Osteocyte (in vitro differentiated cells): ENCODE data around the gene KANK4. TPM values are rescaled to one million over a fixed set of nuclear protein-coding genes. Genes with fewer than 3 reads are reported as not detected.
A peak's percentile ranks its signal among the peaks of the same experiment; 100 is the strongest.

Source experiments
- DNase-seq: peaks from one replicate; pipeline ENCODE4 v3.0.0; 2021; ENCODE audit warnings: mixed read lengths; ENCODE audit not compliant: unreplicated experiment; ENCODE audit errors: extremely low spot score
- H3K27ac Mint-ChIP-seq: one replicate; pipeline ENCODE4 v1.8.0; 2021; ENCODE audit warnings: mild to moderate bottlenecking, mixed read lengths; ENCODE audit not compliant: unreplicated experiment
- H3K27me3 Mint-ChIP-seq: one replicate; pipeline ENCODE4 v1.8.0; 2021; ENCODE audit warnings: mixed read lengths; ENCODE audit not compliant: unreplicated experiment
- H3K36me3 Mint-ChIP-seq: one replicate; pipeline ENCODE4 v1.8.0; 2021; ENCODE audit warnings: mixed read lengths; ENCODE audit not compliant: unreplicated experiment
- H3K4me1 Mint-ChIP-seq: one replicate; pipeline ENCODE4 v1.8.0; 2021; ENCODE audit warnings: mixed read lengths; ENCODE audit not compliant: unreplicated experiment
- H3K4me3 Mint-ChIP-seq: one replicate; pipeline ENCODE4 v1.8.0; 2021; ENCODE audit warnings: mild to moderate bottlenecking, moderate library complexity, mixed read lengths; ENCODE audit not compliant: unreplicated experiment
- H3K9me3 Mint-ChIP-seq: one replicate; pipeline ENCODE4 v1.8.0; 2021; ENCODE audit warnings: mixed read lengths; ENCODE audit not compliant: unreplicated experiment
- total RNA-seq: library from RNA; stranded (reverse); gene quantifications from 2 replicates; pipeline ENCODE4 v1.2.1, GENCODE V29; 2021
- TF ChIP-seq, protein P1 (sequence below): fragments of 200-600 bp; sonication (generic); IDR thresholded peaks from 2 replicates; pipeline ENCODE4 v1.5.0; 2021; ENCODE audit warnings: antibody characterized with exemption, mild to moderate bottlenecking, moderate library complexity

The KANK4 gene
- total RNA-seq, 1 donor from 2014 or later = not detected

DNA sequence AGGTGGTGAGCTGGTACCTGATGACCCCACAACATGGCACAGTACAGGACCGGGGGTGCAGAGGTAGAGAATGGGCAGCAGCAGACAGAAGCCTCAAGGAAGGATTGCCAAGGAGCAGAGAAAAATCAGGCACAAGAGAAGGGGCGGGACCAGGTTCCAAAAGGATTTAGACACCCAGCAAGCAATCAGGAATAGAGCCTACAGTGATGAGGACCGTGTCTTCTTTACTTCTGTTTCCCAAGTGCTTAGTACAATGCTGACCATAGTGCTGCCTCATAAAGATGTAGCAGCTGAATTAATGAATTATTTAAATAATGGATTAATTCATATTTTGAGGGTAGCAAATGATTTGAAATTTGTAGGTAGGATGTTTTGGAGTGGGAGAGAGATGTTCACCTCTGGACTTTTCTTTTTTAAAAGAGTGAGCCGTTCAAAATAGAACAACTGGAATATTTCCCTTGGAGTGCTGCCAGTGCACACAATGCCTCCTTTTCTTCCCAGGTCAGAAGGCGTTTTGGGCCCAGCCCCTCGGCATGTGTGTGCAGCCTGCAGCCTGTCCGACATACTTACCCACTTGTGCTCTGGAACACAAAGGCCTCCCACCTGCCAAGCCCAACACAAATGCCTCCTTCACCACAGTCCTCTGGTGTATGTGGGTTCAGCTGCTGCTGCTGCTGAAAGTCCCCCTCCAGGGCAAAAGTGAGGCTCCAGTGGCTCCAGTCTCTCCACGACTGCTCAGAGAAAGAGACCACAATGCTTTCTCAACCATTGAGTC lies 19.6 kb downstream of the KANK4 start:
- Mint-ChIP-seq H3K4me1 (peaks cover 17% of the 10 kb centered on the region), H3K9me3 (no peaks in the 10 kb centered on the region), H3K27me3 (peaks cover 5% of the 10 kb centered on the region), H3K36me3 (no peaks in the 10 kb centered on the region), H3K27ac (no peak overlapping the region), H3K4me3 (no peak overlapping the region)
- no peak for DNase-seq
- TF ChIP-seq, protein P1, sequence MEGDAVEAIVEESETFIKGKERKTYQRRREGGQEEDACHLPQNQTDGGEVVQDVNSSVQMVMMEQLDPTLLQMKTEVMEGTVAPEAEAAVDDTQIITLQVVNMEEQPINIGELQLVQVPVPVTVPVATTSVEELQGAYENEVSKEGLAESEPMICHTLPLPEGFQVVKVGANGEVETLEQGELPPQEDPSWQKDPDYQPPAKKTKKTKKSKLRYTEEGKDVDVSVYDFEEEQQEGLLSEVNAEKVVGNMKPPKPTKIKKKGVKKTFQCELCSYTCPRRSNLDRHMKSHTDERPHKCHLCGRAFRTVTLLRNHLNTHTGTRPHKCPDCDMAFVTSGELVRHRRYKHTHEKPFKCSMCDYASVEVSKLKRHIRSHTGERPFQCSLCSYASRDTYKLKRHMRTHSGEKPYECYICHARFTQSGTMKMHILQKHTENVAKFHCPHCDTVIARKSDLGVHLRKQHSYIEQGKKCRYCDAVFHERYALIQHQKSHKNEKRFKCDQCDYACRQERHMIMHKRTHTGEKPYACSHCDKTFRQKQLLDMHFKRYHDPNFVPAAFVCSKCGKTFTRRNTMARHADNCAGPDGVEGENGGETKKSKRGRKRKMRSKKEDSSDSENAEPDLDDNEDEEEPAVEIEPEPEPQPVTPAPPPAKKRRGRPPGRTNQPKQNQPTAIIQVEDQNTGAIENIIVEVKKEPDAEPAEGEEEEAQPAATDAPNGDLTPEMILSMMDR = no peak

DNA sequence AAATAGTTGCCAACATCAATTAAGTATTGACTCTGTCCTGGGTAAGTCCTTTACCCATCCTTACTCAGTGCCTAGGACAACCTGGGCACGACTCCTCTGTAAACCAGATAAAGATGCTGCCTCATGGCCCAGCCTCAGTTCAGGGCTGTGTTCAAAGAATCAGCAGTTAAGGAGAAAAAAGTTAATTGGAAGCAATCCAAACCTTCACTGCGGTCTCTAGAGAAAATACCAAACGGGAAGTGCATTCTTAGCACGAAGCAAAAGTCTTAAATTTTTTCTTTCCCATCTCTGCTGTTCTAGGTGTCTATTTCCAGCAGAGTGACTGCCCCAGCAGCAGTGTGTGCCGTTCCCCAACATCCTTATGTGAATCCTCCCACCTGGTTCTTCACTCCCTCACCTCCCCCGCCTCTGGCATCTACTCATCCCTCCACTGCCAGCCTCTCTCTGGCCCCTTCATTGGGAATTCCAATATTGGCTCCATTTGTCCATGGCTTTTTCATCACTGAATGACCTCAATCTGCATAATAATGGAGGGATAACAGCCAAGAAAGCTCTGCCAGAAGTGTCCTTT lies 23.2 kb downstream of the KANK4 start:
- no peak for DNase-seq
- TF ChIP-seq, protein P1 = no peak
- Mint-ChIP-seq H3K4me1 (peaks cover 17% of the 10 kb centered on the region), H3K27ac (peak overlapping the region; percentile 35), H3K4me3 (peak overlapping the region; percentile 21), H3K9me3 (no peaks in the 10 kb centered on the region), H3K36me3 (no peaks in the 10 kb centered on the region), H3K27me3 (peaks cover 16% of the 10 kb centered on the region)

DNA sequence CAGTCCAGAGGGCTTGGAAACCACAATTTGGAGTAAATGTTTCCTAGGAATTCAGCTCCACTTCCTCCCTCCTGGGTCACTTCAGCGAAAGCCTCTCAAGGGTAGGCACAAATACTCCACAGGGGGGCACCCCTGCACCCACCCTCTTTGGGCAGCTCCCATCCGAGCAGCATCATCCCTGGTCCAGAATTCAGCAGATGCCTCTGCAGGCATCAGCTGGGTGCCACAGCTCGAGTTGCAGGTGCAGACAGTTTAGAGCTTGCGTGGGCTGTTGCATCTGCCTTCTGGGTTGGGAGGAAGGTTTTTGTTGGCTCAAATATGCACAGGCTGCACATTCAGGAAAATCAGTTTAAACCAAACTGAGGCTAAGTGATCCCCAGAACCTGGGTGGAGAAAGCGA lies 25.0 kb downstream of the KANK4 start:
- no peaks in the 10 kb centered on the region for H3K36me3 Mint-ChIP-seq
- H3K27ac Mint-ChIP-seq = no peak overlapping the region
- H3K4me3 Mint-ChIP-seq = no peak overlapping the region
- DNase-seq = no peak
- no peaks in the 10 kb centered on the region for H3K9me3 Mint-ChIP-seq
- H3K4me1 Mint-ChIP-seq = peaks cover 15% of the 10 kb centered on the region
- TF ChIP-seq, protein P1 = no peak
- H3K27me3 Mint-ChIP-seq = peaks cover 27% of the 10 kb centered on the region

DNA sequence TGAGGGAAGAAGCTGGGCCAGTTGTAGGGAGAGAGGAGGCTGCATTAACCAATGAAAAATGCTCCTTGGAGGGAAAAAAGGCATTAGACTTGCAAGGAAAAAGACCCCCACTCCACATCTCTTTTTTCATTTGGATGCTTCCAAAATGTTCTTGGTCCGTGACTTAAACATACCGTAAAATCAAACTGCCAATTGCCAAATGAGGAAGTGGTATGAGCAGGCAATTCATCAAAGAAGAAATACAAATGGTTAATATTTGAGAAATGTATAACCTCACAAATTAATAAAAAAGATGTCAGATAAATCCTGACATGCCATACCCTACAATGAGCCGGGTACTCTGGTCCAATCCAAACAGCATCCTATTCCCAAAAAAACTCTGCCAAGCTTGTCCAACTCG lies 30.6 kb downstream of the KANK4 start:
- no peak for DNase-seq
- H3K27ac Mint-ChIP-seq = no peak overlapping the region
- peaks cover 76% of the 10 kb centered on the region for H3K27me3 Mint-ChIP-seq
- no peak overlapping the region for H3K4me3 Mint-ChIP-seq
- H3K36me3 Mint-ChIP-seq = no peaks in the 10 kb centered on the region
- peaks cover 22% of the 10 kb centered on the region for H3K4me1 Mint-ChIP-seq
- no peaks in the 10 kb centered on the region for H3K9me3 Mint-ChIP-seq
- TF ChIP-seq, protein P1 = no peak

DNA sequence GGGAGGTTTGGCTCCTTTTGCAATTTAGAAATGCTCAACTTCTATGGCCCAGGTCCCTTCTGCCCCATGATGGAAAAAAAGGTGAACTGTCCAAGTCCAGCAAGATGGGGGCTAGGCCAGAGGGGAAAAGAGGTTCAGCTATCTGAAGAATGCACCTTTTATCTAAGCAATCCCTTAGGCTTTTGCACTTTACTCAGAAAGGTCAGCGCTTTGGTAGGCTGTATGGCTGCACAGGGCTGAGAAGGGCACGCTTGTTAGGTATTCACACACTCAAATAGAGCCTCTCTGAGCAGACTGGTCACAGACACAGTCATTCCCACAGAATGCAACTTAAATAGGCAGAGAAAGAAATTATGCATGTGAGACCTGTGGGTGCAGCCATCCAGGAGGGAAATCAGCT lies 31.0 kb downstream of the KANK4 start:
- Mint-ChIP-seq H3K4me3 (no peak overlapping the region), H3K36me3 (no peaks in the 10 kb centered on the region), H3K27me3 (peaks cover 75% of the 10 kb centered on the region), H3K9me3 (no peaks in the 10 kb centered on the region), H3K4me1 (peaks cover 22% of the 10 kb centered on the region), H3K27ac (no peak overlapping the region)
- DNase-seq = no peak
- TF ChIP-seq, protein P1 = no peak
